B cell (primary cell): Measurements from ENCODE around the gene GDF9. TPM values are rescaled to one million over a fixed set of nuclear protein-coding genes. Genes with fewer than 3 reads are reported as not detected.

ENCODE experiments used
- ATAC-seq: fragments of 200-7000 bp; cut with Tn5 transposase; one replicate; pipeline ENCODE4 v1.10.0; 2021; ENCODE audit warnings: low read depth, mild to moderate bottlenecking, moderate number of reproducible peaks, moderate library complexity
- CTCF ChIA-PET: fragments of 350-600 bp; sonication (Branson Sonifier 250); formaldehyde crosslinking; loops from one replicate; lab custom pipeline; 2021; ENCODE audit warnings: antibody characterized with exemption, inconsistent platforms; lab: Charles Lee
- POLR2A ChIA-PET: fragments of 350-600 bp; sonication (Branson Sonifier 250); formaldehyde crosslinking; loops from one replicate; lab custom pipeline; 2021; ENCODE audit warnings: antibody characterized with exemption; lab: Charles Lee
- DNase-seq: peaks from one replicate; pipeline ENCODE4 v3.0.0; 2013
- H2AFZ ChIP-seq: 2 replicates; pipeline ENCODE4 v1.6.1; 2012; ENCODE audit warnings: mild to moderate bottlenecking, low read depth, low read length; ENCODE audit not compliant: insufficient read depth, poor library complexity, severe bottlenecking
- H3K27ac ChIP-seq, 2 donors: 1 replicate in 1 of 2; 2 replicates in 1 of 2; pipeline ENCODE4 v1.5.1; 2012 to 2013; ENCODE audit warnings: low read length in 2 of 2, mild to moderate bottlenecking in 2 of 2, moderate library complexity in 1 of 2
- H3K27me3 ChIP-seq, 4 experiments: fragments of 200-600 bp in 1 of 4; sonication (generic) in 1 of 4; replicated peaks in 1 of 4; 1 replicate in 2 of 4; 2 replicates in 2 of 4; pipeline versions ENCODE4 v1.6.1 to v1.7.0; 2013 to 2016; ENCODE audit warnings: low read length in 3 of 4, mild to moderate bottlenecking in 2 of 4, mixed read lengths in 1 of 4, moderate library complexity in 1 of 4; ENCODE audit not compliant: insufficient read depth in 4 of 4, control insufficient read depth in 3 of 4; ENCODE audit errors: control extremely low read depth in 1 of 4
- H3K36me3 ChIP-seq, 2 experiments: replicated peaks in 1 of 2; 1 replicate in 1 of 2; 2 replicates in 1 of 2; pipeline versions ENCODE4 v1.6.1 to v1.7.1; 2013; ENCODE audit warnings: low read length in 1 of 2; ENCODE audit not compliant: insufficient read depth in 2 of 2, control insufficient read depth in 1 of 2; ENCODE audit errors: control extremely low read depth in 1 of 2, extremely low read depth in 1 of 2
- H3K4me1 ChIP-seq, 2 donors: fragments of 200-600 bp in 1 of 2; sonication (generic) in 1 of 2; 1 replicate in 1 of 2; 2 replicates in 1 of 2; pipeline versions ENCODE4 v1.5.1 to v1.6.1; 2013 to 2017; ENCODE audit warnings: low read length in 2 of 2; ENCODE audit not compliant: control insufficient read depth in 2 of 2, insufficient read depth in 2 of 2
- H3K4me2 ChIP-seq: replicated peaks from 2 replicates; pipeline ENCODE3; 2012; ENCODE audit warnings: mild to moderate bottlenecking, low read depth, low read length; ENCODE audit not compliant: poor library complexity, severe bottlenecking
- H3K4me3 ChIP-seq, 5 experiments: fragments of 200-600 bp in 1 of 5; sonication (generic) in 1 of 5; 1 replicate in 3 of 5; 2 replicates in 2 of 5; pipeline versions ENCODE4 v1.5.1 to v1.7.0; 2011 to 2016; ENCODE audit warnings: low read length in 4 of 5, mild to moderate bottlenecking in 4 of 5, low read depth in 2 of 5, control low read depth in 1 of 5, moderate library complexity in 1 of 5; ENCODE audit not compliant: insufficient read depth in 1 of 5; ENCODE audit errors: control extremely low read depth in 1 of 5, extremely low read depth in 1 of 5
- H3K79me2 ChIP-seq: fragments of 200-600 bp; sonication (generic); one replicate; pipeline ENCODE4 v1.6.0; 2016; ENCODE audit warnings: low read length; ENCODE audit not compliant: control insufficient read depth, insufficient read depth
- H3K9ac ChIP-seq: fragments of 200-600 bp; sonication (generic); 2 replicates; pipeline ENCODE4 v1.6.1; 2017; ENCODE audit warnings: mild to moderate bottlenecking, low read length, moderate library complexity
- H3K9me3 ChIP-seq, 3 donors: one replicate each; pipeline versions ENCODE4 v1.6.1 to v1.7.1; 2013; ENCODE audit warnings: low read length in 2 of 3; ENCODE audit not compliant: control insufficient read depth in 2 of 3, insufficient read depth in 1 of 3; ENCODE audit errors: control extremely low read depth in 1 of 3
- H4K20me1 ChIP-seq: 2 replicates; pipeline ENCODE4 v1.6.0; 2012; ENCODE audit warnings: mild to moderate bottlenecking, low read length; ENCODE audit not compliant: insufficient read depth, control insufficient read depth, poor library complexity, severe bottlenecking
- H3K27ac Mint-ChIP-seq: one replicate; pipeline ENCODE4 v1.8.0; 2021; ENCODE audit warnings: mixed read lengths
- H3K27me3 Mint-ChIP-seq: one replicate; pipeline ENCODE4 v1.8.0; 2021; ENCODE audit warnings: mixed read lengths
- H3K4me1 Mint-ChIP-seq: one replicate; pipeline ENCODE4 v1.8.0; 2021; ENCODE audit warnings: mixed read lengths
- H3K4me3 Mint-ChIP-seq: one replicate; pipeline ENCODE4 v1.8.0; 2021; ENCODE audit warnings: mixed read lengths
- H3K9me3 Mint-ChIP-seq: one replicate; pipeline ENCODE4 v1.8.0; 2022; ENCODE audit warnings: mixed read lengths; ENCODE audit not compliant: insufficient read depth
- EZH2 ChIP-seq: IDR thresholded peaks from 2 replicates; pipeline ENCODE4 v1.6.1; 2012; ENCODE audit warnings: borderline replicate concordance, low read depth, mild to moderate bottlenecking, moderate library complexity, low read length; ENCODE audit not compliant: insufficient read depth, poor library complexity, severe bottlenecking
- WGBS: methylation state at CpG from one replicate; pipeline ENCODE4 v1.1.5; 2013; ENCODE audit warnings: missing lambda C conversion rate; ENCODE audit not compliant: insufficient coverage; 5-methylcytosine and 5-hydroxymethylcytosine counted together
- intact Hi-C: fragments of 100-400 bp; cut with micrococcal nuclease; formaldehyde crosslinking; loops from one replicate; pipeline ENCODE4 v1.10.0; 2022
- polyA plus RNA-seq: library from polyadenylated mRNA; depleted of rRNA; stranded (reverse); fragments of >200 nt; gene quantifications from 2 replicates; pipeline ENCODE4 v1.2.3, GENCODE V29; 2012
- total RNA-seq, 2 donors: library from RNA; stranded (reverse); fragments of 120-200 nt in 1 of 2; gene quantifications; 1 replicate in 1 of 2; 2 replicates in 1 of 2; pipeline versions ENCODE4 v1.2.3 to v1.2.4, GENCODE V29; 2013 to 2022
- TF ChIP-seq, protein P1 (sequence below): fragments of 200-600 bp; IDR thresholded peaks from one replicate; pipeline ENCODE4 v1.8.0; 2022; ENCODE audit warnings: antibody characterized with exemption, mild to moderate bottlenecking

Gene GDF9
- total and polyA plus RNA-seq, 2 donors (not counting 1 experiment from before 2014, with no cell fraction given): 0.67 to 0.88 TPM

DNA sequence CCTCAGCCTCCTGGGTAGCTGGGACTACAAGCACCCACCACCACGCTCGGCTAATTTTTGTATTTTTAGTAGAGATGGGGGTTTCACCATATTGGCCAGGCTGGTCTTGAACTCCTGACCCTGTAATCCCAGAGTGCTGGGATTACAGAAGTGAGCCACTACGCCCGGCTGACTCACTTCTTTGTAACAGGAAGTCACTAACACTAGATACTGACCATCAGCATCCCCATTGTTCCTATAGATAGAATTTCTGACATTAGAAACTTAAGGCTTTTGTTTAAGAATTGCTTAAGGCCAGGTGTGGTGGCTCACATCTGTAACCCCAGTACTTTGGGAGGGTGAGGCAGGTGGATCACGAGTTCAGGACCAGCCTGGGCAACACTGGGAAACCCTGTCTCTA, 49.4 kb upstream of the GDF9 start:
- Mint-ChIP-seq H3K4me1 (peaks cover 3% of the 10 kb centered on the region), H3K27ac (no peak overlapping the region), H3K27me3 (no peaks in the 10 kb centered on the region), H3K9me3 (no peaks in the 10 kb centered on the region), H3K4me3 (no peak overlapping the region)
- Histone ChIP-seq H3K4me3 (no peak overlapping the region), H3K27ac (no peak overlapping the region), H3K4me1 (no peaks in the 10 kb centered on the region), H3K36me3 (peaks cover 7 to 42% of the 10 kb centered on the region in 2 experiments), H3K27me3 (no peaks in the 10 kb centered on the region), H4K20me1 (peaks cover 32% of the 10 kb centered on the region), H3K79me2 (peaks cover 68% of the 10 kb centered on the region), H3K9ac (no peak overlapping the region), H3K4me2 (no peak overlapping the region), H3K9me3 (no peaks in the 10 kb centered on the region), H2AFZ (no peak overlapping the region)
- ChIA-PET CTCF (interaction anchor here (1.2 kb wide), 1 partner anchor 9 kb away, joined by 3 read pairs; no protein-coding TSS in a partner anchor), POLR2A (no interaction called here)
- TF ChIP-seq, protein P1, sequence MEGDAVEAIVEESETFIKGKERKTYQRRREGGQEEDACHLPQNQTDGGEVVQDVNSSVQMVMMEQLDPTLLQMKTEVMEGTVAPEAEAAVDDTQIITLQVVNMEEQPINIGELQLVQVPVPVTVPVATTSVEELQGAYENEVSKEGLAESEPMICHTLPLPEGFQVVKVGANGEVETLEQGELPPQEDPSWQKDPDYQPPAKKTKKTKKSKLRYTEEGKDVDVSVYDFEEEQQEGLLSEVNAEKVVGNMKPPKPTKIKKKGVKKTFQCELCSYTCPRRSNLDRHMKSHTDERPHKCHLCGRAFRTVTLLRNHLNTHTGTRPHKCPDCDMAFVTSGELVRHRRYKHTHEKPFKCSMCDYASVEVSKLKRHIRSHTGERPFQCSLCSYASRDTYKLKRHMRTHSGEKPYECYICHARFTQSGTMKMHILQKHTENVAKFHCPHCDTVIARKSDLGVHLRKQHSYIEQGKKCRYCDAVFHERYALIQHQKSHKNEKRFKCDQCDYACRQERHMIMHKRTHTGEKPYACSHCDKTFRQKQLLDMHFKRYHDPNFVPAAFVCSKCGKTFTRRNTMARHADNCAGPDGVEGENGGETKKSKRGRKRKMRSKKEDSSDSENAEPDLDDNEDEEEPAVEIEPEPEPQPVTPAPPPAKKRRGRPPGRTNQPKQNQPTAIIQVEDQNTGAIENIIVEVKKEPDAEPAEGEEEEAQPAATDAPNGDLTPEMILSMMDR: no peak
- TF ChIP-seq EZH2: no peak
- 80% methylated on average over 1 of the region's 5 CpGs for WGBS
- no peak for DNase-seq
- intact Hi-C loops: no loop called here
- no peak for ATAC-seq

DNA sequence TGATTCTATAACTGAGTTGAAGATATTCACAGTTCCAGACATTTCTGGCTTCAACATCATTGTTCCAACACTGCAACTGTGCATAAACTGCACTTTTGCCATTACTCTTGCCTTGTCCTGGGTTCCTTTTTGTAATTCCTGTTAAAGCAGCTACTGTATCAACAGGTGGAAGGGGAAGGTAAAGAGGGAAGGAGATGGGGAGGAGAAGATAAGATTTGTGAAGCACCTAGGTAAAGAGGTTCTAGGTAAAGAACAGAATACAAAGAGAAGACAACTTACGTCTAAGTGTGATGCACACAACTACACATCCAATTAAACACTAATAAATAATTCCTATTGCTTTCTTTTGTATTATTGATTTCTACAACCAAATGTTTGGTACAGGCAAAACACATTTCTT, 43.4 kb upstream of the GDF9 start:
- WGBS: no CpG with 5 or more reads among the region's 1 CpG
- Histone ChIP-seq H3K9me3 (no peaks in the 10 kb centered on the region), H3K4me1 (peaks cover 0 to 3% of the 10 kb centered on the region in 2 donors), H3K9ac (no peak overlapping the region), H2AFZ (no peak overlapping the region), H3K4me2 (no peak overlapping the region), H3K4me3 (no peak overlapping the region), H4K20me1 (peaks cover 38% of the 10 kb centered on the region), H3K27ac (no peak overlapping the region), H3K79me2 (peaks cover 48% of the 10 kb centered on the region), H3K36me3 (peaks cover 14 to 33% of the 10 kb centered on the region in 2 experiments), H3K27me3 (no peaks in the 10 kb centered on the region)
- Mint-ChIP-seq H3K4me3 (no peak overlapping the region), H3K27me3 (no peaks in the 10 kb centered on the region), H3K9me3 (no peaks in the 10 kb centered on the region), H3K27ac (no peak overlapping the region), H3K4me1 (peaks cover 15% of the 10 kb centered on the region)
- DNase-seq: no peak
- TF ChIP-seq, protein P1: no peak
- TF ChIP-seq EZH2: no peak
- CTCF ChIA-PET: no interaction called here
- no peak for ATAC-seq
- intact Hi-C loops: no loop called here
- POLR2A ChIA-PET: no interaction called here
